GM19239 (cell line): Measurements from ENCODE around the gene ZFAND4.
A peak's percentile ranks its signal among the peaks of the same experiment; 100 is the strongest.
"Not testable (repeated sequence)": the region's sequence is repeated elsewhere in the genome, so short reads cannot be mapped to it uniquely, and the experiment has no call there.

ENCODE experiments used
- DNase-seq: peaks from one replicate; pipeline ENCODE4 v3.0.0; 2011; ENCODE audit warnings: low spot score; ENCODE audit not compliant: insufficient read length
- FAIRE-seq: peaks from 2 replicates; lab custom pipeline; 2011; peaks lifted over from hg19 to GRCh38; lab: Jason Lieb, UNC

ZFAND4 gene

DNA sequence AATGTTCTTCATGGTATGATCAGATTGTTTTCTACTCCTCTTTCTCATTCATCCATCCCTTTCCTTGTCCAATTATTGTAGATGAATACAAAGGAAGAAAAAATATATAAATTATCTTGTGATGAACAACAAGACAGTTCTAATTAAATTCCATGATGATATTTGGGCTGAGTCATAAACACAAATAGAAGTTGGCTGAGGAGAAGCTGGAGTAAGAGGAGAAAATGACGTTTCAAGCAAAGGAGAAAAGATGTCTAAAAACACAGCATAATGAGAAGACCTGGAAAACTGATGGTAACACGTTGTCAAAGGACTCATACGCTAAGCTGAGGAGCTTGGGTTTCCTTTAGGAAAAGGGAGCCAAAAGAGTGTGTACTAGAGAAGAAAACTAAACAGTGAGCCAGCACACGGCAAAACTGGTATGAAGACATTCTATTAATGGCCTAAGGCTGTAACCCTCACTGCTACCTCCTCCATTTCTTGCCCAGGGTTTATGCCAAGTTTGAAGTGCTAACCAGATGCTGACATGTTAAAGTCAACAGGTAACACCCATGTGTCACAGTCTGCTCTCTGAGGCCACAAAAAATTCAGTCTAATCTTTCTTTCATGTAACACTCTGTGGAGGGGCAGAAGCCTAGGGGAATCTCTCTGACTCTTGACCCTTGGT is 26.1 kb downstream of the ZFAND4 start:
- DNase-seq = no peak
- no peak for FAIRE-seq

DNA sequence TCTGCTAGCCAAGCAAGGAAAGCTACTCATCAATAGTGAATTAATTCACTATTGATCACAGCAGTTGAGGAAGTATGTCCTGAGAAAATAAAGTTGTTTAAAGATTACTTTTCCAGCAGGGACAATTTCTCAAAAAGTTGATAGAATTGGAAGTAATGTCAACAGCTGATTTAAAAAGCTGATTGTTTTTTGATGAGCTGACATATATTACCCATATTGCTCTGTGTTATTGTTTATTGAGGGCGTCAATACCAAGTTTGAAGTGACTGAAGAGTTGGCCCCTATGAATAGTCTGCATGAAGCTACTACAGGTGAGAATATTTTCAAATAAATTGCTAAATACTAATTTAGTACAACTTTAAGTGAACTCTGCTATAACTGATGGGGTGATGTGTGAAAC is 28.0 kb downstream of the ZFAND4 start:
- peak; percentile 60 for FAIRE-seq
- DNase-seq = no peak

DNA sequence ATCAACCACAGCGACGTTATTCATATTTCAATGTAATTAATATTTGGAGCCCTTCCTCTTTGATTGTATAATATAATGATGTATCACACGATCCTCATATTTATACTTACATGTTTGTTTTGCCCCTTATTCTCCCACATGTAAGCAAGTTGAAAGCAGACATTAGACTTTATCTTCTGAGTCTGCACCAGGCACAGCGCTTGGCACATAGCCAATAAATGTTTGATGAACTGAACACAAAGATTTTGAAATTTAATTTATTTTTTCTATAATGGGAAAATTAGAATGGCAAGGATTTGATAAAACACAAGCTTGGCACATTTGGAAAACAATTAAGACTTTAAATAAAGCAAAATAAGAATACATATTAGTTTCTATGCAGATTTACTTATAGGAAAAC is 31.6 kb downstream of the ZFAND4 start:
- FAIRE-seq (no peak), DNase-seq (no peak)

DNA sequence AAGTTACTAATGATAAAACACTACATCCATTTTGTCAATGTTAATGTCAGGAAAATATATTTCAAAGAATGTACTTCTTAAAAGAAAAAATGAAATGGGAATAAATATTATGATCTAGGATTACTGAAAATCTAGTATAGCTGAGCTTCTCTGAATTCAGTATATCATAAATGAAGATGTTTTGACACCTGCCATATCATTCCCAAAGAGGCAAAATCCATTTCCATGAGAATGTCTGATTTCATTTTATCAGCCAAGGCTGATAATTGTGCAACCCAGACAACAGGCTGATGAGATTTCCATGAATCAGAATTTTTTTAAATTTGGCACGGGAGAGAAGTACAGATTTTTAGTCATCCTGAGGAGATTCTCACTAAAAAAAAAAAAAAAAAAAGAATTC is 32.5 kb downstream of the ZFAND4 start:
- FAIRE-seq (no peak), DNase-seq (no peak)

DNA sequence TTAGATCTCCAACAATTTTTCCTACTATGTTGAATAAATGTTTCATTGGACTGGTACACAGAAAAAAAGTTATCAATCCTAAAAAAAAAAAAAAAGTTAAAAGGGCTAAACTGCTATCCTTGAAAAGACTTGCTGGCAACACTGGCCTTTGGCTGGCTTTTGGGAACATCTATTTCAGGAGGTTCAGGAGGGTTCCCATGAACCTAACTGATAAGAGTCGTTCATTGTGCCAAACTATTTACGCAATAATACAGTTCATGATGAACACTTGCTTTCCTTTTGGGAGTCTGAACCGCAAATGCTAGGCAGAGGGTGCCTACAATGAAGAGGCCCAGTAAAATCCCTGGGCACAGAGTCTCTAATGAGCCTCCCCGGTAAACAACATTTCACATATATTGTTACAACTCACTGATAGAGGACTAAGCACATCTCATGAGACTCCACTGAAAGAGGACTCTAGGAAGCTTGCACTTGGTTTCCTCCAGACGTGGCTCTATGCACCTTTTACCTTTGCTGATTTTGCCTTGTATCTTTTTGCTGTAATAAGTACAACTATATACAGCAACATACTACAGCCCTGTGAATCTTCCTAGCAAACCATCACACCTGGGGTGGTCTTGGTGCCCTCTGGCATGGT is 45.0 kb downstream of the ZFAND4 start:
- DNase-seq (no peak), FAIRE-seq (no peak)

DNA sequence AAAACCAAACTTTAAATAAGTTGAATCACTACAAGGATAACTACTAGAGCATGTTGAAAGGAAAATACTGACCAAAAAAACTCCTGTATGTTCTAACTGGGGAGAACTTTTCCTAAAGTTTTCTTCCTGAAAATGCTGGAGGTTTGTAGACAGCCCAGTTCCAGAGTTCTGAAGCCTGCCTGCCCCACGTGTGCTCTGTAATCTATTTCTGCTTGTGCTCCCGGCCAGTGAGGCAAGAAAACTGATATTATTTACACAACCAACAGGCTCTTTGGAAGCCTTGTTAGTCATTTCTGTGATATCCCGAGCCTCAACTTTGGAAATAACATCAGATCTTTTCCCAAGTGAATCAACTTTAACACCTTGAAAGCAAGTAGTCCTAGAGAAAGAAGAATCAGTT is 46.7 kb downstream of the ZFAND4 start:
- FAIRE-seq (no peak), DNase-seq (no peak)

DNA sequence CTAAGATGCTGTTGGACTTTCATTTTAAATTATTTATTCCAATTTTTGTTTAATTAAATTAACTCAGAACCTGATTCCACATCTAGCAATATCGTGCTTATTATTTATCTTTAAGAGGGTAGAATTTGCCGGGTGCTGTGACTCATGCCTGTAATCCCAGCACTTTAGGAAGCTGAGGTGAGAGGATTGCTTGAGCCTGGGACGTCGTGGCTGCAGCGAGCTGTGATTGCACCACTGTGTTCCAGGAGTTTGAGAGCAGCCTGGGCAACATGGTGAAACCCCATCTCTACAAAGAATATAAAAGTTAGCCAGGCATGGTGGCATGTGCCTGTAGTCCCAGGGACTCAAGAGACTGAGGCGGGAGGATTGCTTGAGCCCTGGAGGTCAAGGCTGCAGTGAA is 47.8 kb downstream of the ZFAND4 start:
- FAIRE-seq (no peak), DNase-seq (no peak)

DNA sequence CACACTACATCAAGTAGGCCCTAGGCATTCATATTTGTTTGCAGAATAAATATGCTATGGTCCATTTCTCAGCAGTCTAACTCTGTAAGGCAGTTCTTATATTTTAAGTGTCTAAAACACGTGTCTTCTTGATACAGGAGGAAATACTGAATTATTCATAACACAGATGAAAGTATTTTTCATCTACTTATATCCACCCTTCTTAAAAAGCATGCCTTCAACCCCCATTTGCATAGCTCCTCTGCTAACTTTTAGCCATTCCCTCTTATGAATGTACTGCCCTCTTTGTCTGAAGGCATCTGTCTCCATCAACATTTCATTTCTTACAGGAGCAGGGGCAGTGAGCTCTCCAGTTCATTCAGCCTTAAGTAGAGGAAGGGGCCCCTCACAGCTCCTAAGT is 57.7 kb downstream of the ZFAND4 start:
- DNase-seq (no peak), FAIRE-seq (no peak)

DNA sequence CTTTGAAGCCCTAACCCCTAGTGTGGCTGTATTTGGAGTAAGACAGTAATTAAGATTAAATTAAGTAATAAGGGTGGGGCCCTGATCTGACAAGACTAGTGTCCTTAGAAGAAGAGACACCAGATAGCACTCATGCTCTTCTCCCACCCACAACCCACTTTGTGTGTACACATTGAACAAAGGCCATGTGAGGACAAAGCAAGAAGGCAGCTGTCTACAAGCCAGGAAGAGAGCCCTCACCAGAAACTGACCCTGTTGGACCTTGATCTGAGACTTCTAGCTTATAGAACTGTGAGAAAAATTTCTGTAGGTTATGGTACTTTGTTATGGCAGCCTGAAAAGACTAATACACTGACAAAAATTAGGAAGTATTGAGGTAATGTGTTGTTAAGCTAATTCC is 59.8 kb downstream of the ZFAND4 start:
- DNase-seq (no peak), FAIRE-seq (no peak)

DNA sequence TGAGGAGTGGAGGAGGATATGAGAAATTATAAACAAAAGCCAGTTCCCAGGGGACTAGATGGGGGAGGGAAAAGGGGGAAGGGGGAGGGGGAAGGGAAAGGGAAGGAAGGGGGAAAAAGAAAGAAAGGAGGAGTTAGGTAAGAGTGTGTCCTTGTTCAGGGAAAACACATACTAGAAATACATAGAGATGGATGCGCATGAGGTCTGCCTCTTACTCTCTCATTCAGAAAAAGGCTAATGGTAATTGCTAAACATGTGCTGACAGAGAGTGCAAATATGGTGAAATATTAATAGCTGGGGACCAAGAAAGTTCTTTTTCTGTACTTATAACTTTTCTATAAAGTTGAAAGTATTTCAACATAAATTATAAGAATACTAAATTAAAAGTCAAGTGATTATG is 64.5 kb downstream of the ZFAND4 start:
- FAIRE-seq (no peak), DNase-seq (no peak)

DNA sequence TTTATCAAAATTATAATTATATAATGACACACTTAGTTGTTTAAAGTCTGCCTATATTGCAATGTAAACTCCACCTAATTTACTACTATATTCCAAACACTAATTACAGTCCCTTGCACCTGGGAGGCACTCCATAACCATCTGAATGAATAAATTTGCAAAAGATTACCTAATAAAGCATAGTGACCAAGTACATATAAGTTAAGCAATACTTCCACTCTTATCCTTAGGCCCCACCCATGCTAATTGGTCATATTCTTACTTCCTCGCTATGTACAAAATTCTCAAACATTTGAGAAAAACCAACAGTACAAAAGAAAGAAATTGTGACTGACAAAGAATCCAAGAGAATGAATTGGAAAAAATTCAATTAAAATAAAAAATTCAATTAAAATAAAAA is 65.3 kb downstream of the ZFAND4 start:
- FAIRE-seq (no peak), DNase-seq (no peak)

DNA sequence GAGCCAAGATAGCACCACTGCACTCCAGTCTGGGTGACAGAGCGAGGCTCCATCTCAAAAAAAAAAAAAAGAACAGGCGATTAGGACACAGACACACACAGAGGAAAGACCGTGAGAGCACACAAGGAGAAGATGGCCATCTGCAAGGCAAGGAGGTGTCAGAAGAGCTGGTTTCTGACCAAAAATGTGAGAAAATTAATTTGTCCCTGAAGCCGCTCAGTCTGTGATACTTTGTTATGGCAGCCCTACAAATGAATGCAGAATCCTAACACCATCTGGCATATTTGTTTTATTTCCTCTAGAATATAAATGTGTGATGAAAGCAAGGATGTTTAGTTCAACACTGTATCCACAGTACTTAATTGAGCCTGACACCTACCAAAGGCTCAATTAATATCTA is 69.7 kb downstream of the ZFAND4 start:
- no peak for FAIRE-seq

DNA sequence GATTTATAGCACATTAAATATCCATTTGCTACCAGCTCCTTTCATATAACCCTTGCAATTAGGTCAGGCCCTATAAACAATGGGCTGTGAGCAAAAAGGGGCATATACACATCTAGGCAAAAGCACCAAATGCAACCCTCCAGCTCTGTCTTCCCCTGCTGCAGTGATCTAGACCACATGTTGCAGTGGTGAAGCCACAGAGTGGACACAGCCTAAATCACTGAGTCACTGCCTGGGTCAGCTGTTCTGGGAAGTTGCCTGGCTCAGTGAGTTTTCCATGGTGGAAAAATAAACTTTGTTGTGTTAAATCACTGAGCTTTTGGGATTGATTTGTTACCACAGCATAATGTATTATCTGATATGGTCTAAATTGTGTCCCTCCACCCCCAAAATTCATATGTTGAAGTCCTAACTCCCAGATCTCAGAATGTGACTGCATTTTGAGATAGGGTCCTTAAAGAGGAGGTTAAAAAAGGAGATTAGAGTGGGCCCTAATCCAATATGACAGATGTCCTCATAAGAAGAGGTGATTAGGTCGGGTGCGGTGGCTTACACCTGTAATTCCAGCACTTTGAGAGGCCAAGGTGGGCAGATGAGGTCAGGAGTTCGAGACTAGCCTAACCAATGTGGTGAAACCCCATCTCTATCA is 70.4 kb downstream of the ZFAND4 start:
- FAIRE-seq = no peak
- DNase-seq = no peak

More for the DNA sequence above, 69.7 kb downstream of the ZFAND4 start:
- no peak for DNase-seq

DNA sequence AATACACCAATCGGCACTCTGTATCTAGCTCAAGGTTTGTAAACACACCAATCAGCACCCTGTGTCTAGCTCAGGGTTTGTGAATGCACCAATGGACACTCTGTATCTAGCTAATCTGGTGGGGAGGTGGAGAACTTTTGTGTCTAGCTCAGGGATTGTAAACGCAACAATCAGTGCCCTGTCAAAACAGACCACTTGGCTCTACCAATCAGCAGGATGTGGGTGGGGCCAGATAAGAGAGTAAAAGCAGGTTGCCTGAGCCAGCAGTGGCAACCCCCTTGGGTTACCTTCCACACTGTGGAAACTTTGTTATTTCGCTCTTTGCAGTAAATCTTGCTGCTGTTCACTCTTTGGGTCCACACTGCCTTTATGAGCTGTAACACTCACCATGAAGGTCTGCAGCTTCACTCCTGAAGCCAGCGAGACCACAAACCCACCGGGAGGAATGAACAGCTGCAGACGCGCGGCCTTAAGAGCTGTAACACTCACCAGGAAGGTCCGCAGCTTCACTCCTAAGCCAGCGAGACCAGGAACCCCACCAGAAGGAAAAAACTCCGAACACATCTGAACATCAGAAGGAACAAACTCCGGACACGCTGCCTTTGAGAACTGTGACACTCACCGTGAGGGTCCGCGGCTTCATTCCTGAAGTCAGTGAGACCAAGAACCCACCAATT is 71.2 kb downstream of the ZFAND4 start:
- not testable (repeated sequence) for DNase-seq, FAIRE-seq

DNA sequence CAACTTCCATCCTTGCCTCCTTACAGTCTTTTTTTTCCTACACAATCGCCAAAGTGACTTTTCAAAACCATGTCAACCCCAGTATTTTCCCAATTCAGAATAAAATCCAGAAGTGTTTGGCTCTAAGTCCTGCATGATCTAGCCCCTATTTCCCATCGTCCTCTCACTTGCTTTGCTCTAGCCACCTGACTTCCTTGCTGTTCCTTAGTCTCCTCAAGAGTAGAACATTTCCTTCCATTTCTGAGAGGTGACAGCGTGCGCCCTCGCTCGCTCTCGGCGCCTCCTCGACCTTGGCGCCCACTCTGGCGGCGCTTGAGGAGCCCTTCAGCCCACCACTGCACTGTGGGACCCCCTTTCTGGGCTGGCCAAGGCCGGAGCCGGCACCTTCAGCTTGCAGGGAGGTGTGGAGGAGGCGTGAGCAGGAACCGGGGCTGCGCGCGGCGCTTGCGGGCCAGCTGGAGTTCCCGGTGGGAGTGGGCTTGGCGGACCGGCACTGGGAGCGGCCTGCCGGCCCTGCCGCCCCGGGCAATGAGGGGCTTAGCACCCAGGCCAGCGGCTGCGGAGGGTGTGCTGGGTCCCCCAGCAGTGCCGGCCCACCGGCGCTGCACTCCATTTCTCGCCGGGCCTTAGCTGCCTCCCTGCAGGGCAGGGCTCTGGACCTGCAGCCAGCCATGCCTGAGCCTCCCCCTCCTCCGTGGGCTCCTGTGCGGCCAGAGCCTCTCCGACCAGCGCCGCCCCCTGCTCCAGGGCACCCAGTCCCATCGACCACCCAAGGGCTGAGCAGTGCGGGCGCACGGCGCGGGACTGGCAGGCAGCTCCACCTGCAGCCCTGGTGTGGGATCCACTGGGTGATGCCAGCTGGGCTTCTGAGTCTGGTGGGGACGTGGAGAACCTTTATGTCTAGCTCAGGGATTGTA is 72.0 kb downstream of the ZFAND4 start:
- not testable (repeated sequence) for FAIRE-seq

DNA sequence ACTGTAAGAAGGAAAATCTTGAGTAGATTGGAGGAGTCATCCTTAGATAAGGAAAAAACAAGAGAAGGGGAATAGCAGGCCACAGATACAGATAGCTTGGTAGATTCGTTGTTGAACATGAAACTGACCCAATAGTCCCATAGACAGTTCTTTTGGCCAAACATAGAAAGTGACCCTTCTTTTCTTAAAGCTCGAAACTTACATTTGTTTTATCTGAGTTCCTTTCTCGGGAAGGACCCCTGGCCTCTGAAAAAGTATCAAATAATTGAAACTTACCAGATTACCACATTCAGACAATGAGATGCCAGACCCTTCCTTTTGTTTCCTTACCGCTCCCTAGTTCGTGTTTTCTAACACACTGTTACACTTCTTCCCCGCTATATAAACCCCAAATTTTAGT is 72.9 kb downstream of the ZFAND4 start:
- no peak for DNase-seq
- FAIRE-seq = no peak

More for the DNA sequence above, 72.0 kb downstream of the ZFAND4 start:
- DNase-seq = not testable (repeated sequence)

DNA sequence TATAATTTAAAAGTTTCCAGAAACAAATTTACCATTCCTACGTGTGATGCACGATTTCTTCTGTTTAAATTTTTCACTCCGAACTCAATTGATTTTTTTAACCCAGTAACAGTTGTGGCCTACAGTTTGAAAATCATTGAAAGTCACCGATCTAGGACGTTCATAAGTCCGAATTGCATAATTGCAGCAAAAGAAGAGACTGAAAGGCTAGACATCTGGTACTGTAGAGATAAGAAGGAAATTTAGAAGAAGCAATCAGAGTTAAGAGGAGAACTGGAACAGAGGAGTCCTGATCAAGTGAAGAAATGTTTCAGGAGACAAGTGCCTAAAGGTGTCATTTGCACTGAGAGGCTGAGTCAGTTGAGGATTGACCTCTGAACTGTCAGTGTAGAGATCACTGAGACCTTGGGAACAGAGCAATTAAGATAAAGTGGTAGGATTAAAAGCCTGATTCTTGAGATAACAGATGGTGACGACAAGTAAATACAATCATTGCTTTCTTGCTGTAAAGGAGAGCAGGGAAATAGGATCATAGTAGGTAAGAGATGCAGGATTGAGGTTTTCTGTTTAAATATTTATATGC is 73.5 kb downstream of the ZFAND4 start:
- no peak for DNase-seq
- no peak for FAIRE-seq

DNA sequence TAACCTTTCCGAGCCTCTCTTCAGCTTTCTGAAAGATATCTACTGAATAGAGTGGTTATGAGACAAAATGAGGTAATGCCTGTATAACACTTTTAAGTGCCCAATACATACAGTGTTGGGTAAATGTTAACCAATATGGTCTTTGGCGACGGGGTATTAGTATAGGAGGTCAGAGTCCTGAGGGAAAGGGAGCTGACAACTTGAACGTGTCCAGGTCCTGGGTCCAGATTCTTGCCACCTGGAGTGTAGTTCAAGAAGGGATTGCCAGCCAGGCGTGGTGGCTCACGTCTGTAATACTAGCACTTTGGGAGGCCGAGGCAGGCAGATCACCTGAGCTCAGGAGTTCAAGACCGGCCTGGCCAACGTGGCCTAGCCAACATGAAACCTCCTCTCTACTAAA is 76.0 kb downstream of the ZFAND4 start:
- DNase-seq (no peak), FAIRE-seq (no peak)

DNA sequence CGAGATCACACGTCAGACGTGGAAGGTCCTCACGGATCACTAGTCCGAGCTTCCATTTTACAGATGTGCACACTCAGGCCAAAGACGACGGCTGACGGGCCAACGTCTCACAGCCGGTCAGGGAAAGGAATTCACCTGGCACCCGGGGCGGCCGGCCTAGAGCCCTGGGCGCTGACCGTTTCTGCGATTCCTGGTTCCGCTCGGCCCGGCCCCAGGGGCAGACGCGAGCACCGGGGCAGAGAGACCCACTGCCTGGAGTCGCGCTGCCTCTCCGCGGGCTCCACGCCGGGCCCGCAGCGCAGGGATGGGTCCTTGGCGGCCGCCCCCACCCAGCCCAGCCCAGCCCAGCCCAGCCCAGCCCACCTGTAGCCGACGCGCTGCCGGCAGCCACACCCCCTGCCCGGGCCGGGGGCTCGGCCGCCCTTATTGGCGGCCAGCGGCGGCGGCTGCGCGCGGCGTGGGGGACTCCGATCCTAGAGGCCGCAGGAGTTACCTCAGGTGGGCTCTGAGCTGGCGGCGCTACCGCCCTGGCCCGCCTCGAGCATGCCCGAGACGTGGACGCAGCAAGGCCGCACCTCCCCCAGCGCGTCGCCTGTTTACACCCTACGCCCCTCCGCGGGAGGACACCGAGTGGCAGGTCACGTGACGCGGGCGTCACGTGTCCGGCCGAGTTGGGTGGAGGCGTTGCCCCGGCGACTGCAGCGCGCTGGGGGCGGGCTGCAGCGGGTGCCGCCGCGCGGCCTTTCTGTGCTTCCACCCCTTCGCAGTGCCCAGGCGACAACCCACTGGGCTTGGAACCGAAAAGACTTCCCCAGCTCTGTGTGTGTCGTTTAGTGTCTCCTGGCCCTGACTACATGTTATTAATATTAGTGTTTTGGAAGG is 78.1 kb downstream of the ZFAND4 start:
- FAIRE-seq (peak; percentile 98), DNase-seq (peak; percentile 96)
